CD14-positive monocyte (primary cell): Measurements from ENCODE around the gene DAB2. TPM values are rescaled to one million over a fixed set of nuclear protein-coding genes. Genes with fewer than 3 reads are reported as not detected.

Source experiments
- DNase-seq, 3 donors: peaks; one replicate each; pipeline ENCODE4 v3.0.0-alpha.2; 2011 to 2022
- H2AFZ ChIP-seq: 2 replicates; pipeline ENCODE4 v1.6.0; 2012; ENCODE audit warnings: mild to moderate bottlenecking, low read depth, low read length, inconsistent platforms; ENCODE audit not compliant: insufficient read depth, poor library complexity, severe bottlenecking
- H3K27ac ChIP-seq, 2 donors: 1 replicate in 1 of 2; 2 replicates in 1 of 2; pipeline ENCODE4 v1.5.1; 2012 to 2013; ENCODE audit warnings: low read length in 2 of 2, control low read depth in 1 of 2, inconsistent platforms in 1 of 2, low read depth in 1 of 2, mild to moderate bottlenecking in 1 of 2
- H3K27me3 ChIP-seq, 2 donors: one replicate each; pipeline versions ENCODE4 v1.6.0 to v1.6.1; 2011 to 2013; ENCODE audit warnings: low read length in 2 of 2; ENCODE audit not compliant: control insufficient read depth in 2 of 2, insufficient read depth in 2 of 2
- H3K36me3 ChIP-seq, 2 donors: replicated peaks in 1 of 2; 1 replicate in 1 of 2; 2 replicates in 1 of 2; pipeline versions ENCODE4 v1.5.1 to v1.6.1; 2012 to 2013; ENCODE audit warnings: low read length in 2 of 2, control low read depth in 1 of 2, inconsistent platforms in 1 of 2, mild to moderate bottlenecking in 1 of 2; ENCODE audit not compliant: insufficient read depth in 2 of 2, control insufficient read depth in 1 of 2
- H3K4me1 ChIP-seq, 2 donors: 1 replicate in 1 of 2; 2 replicates in 1 of 2; pipeline versions ENCODE4 v1.5.1 to v1.6.1; 2012 to 2013; ENCODE audit warnings: low read length in 2 of 2, control low read depth in 1 of 2, inconsistent platforms in 1 of 2, mild to moderate bottlenecking in 1 of 2, moderate library complexity in 1 of 2; ENCODE audit not compliant: insufficient read depth in 2 of 2, control insufficient read depth in 1 of 2
- H3K4me2 ChIP-seq: replicated peaks from 2 replicates; pipeline ENCODE3; 2012; ENCODE audit warnings: low read length, moderate library complexity, mild to moderate bottlenecking; ENCODE audit not compliant: poor library complexity, severe bottlenecking; ENCODE audit errors: extremely low read depth
- H3K4me3 ChIP-seq, 3 experiments: fragments of 200-600 bp in 1 of 3; sonication (generic) in 1 of 3; replicated peaks in 1 of 3; 1 replicate in 2 of 3; 2 replicates in 1 of 3; pipeline ENCODE4 v1.5.1; 2011 to 2013; ENCODE audit warnings: low read length in 3 of 3, mild to moderate bottlenecking in 3 of 3, control low read depth in 2 of 3, low read depth in 2 of 3, inconsistent platforms in 1 of 3, moderate library complexity in 1 of 3
- H3K79me2 ChIP-seq: 2 replicates; pipeline ENCODE4 v1.6.0; 2012; ENCODE audit warnings: mild to moderate bottlenecking, control low read depth, inconsistent platforms, low read length, moderate library complexity; ENCODE audit not compliant: insufficient read depth
- H3K9ac ChIP-seq: 2 replicates; pipeline ENCODE4 v1.6.0; 2017; ENCODE audit warnings: low read length, mild to moderate bottlenecking; ENCODE audit not compliant: insufficient read depth, poor library complexity, severe bottlenecking
- H3K9me3 ChIP-seq, 2 donors: replicated peaks in 1 of 2; 1 replicate in 1 of 2; 2 replicates in 1 of 2; pipeline versions ENCODE4 v1.5.1 to v1.6.1; 2012 to 2013; ENCODE audit warnings: low read length in 2 of 2, control low read depth in 1 of 2; ENCODE audit not compliant: control insufficient read depth in 1 of 2, insufficient read depth in 1 of 2
- H4K20me1 ChIP-seq: 2 replicates; pipeline ENCODE4 v1.6.0; 2012; ENCODE audit warnings: mild to moderate bottlenecking, low read length, control low read depth, moderate library complexity; ENCODE audit not compliant: insufficient read depth
- H3K27ac Mint-ChIP-seq, 7 donors: one replicate each; pipeline ENCODE4 v1.8.0; 2020; ENCODE audit warnings: mild to moderate bottlenecking in 7 of 7, mixed read lengths in 7 of 7, moderate library complexity in 6 of 7, inconsistent platforms in 2 of 7
- H3K27me3 Mint-ChIP-seq, 3 donors: one replicate each; pipeline ENCODE4 v1.8.0; 2021 to 2022; ENCODE audit warnings: low read depth in 3 of 3, mild to moderate bottlenecking in 3 of 3, mixed read lengths in 3 of 3, moderate library complexity in 3 of 3, inconsistent platforms in 1 of 3
- H3K36me3 Mint-ChIP-seq, 2 donors: one replicate each; pipeline ENCODE4 v1.8.0; 2020; ENCODE audit warnings: mixed read lengths in 2 of 2, inconsistent platforms in 1 of 2, mild to moderate bottlenecking in 1 of 2
- H3K4me1 Mint-ChIP-seq: one replicate; pipeline ENCODE4 v1.8.0; 2020; ENCODE audit warnings: mild to moderate bottlenecking, mixed read lengths
- H3K4me3 Mint-ChIP-seq, 2 donors: one replicate each; pipeline ENCODE4 v1.8.0; 2020; ENCODE audit warnings: mild to moderate bottlenecking in 2 of 2, mixed read lengths in 2 of 2, moderate library complexity in 1 of 2
- H3K9me3 Mint-ChIP-seq, 7 donors: one replicate each; pipeline ENCODE4 v1.8.0; 2020 to 2022; ENCODE audit warnings: mixed read lengths in 7 of 7, mild to moderate bottlenecking in 6 of 7, moderate library complexity in 6 of 7, inconsistent platforms in 2 of 7
- WGBS: methylation state at CpG from one replicate; pipeline ENCODE4 v1.1.5; 2013; ENCODE audit warnings: missing lambda C conversion rate; ENCODE audit not compliant: insufficient coverage; 5-methylcytosine and 5-hydroxymethylcytosine counted together
- intact Hi-C, 2 donors: fragments of 100-400 bp; cut with micrococcal nuclease; formaldehyde crosslinking; loops; one replicate each; pipeline versions ENCODE4 v1.15.0 to v1.15.1; 2023
- polyA plus RNA-seq, 3 donors: library from polyadenylated mRNA; depleted of rRNA in 1 of 3; unstranded in 2 of 3; stranded (reverse) in 1 of 3; fragments of 300-500 nt in 2 of 3; fragments of >200 nt in 1 of 3; fragmentation: Illumina TruSeq in 2 of 3; gene quantifications; 1 replicate in 2 of 3; 2 replicates in 1 of 3; pipeline ENCODE4 v1.2.3, GENCODE V29; 2012 to 2021
- TF ChIP-seq, protein P1 (sequence below): fragments of 200-600 bp; IDR thresholded peaks from one replicate; pipeline ENCODE4 v1.8.0; 2022; ENCODE audit warnings: antibody characterized with exemption, mild to moderate bottlenecking

Gene DAB2
- polyA plus RNA-seq, 3 donors, result 0.98 to 4.8 (median 3.0) TPM

- H3K4me2 ChIP-seq, result no peak overlapping the region
- no peak overlapping the region for H3K9ac ChIP-seq
- H3K4me1 ChIP-seq, result peaks cover 21 to 29% of the 10 kb centered on the region in 2 donors
- peaks cover 0 to 2% of the 10 kb centered on the region in 2 donors for H3K36me3 Mint-ChIP-seq
- no peaks in the 10 kb centered on the region for H3K9me3 Mint-ChIP-seq
- no peak overlapping the region for H3K27ac ChIP-seq
- TF ChIP-seq, protein P1, sequence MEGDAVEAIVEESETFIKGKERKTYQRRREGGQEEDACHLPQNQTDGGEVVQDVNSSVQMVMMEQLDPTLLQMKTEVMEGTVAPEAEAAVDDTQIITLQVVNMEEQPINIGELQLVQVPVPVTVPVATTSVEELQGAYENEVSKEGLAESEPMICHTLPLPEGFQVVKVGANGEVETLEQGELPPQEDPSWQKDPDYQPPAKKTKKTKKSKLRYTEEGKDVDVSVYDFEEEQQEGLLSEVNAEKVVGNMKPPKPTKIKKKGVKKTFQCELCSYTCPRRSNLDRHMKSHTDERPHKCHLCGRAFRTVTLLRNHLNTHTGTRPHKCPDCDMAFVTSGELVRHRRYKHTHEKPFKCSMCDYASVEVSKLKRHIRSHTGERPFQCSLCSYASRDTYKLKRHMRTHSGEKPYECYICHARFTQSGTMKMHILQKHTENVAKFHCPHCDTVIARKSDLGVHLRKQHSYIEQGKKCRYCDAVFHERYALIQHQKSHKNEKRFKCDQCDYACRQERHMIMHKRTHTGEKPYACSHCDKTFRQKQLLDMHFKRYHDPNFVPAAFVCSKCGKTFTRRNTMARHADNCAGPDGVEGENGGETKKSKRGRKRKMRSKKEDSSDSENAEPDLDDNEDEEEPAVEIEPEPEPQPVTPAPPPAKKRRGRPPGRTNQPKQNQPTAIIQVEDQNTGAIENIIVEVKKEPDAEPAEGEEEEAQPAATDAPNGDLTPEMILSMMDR, result no peak
- no peaks in the 10 kb centered on the region for H3K36me3 ChIP-seq
- H3K4me3 ChIP-seq, result no peak overlapping the region
- H2AFZ ChIP-seq, result no peak overlapping the region
- intact Hi-C loops, result loop anchor here in 1 of 2 donors (5.0 kb wide), 2 partner anchors 46 to 124 kb away; no protein-coding TSS in a partner anchor
- H3K9me3 ChIP-seq, result no peaks in the 10 kb centered on the region
- no peaks in the 10 kb centered on the region for H4K20me1 ChIP-seq
- H3K27me3 Mint-ChIP-seq, result peaks cover 4 to 11% (median 5%) of the 10 kb centered on the region in 3 donors
- peaks cover 39% of the 10 kb centered on the region for H3K4me1 Mint-ChIP-seq
- no peaks in the 10 kb centered on the region for H3K27me3 ChIP-seq
- H3K4me3 Mint-ChIP-seq, result peak overlapping the region in 1 of 2 donors; percentile 33
- H3K27ac Mint-ChIP-seq, result peak overlapping the region in 1 of 7 donors; percentile 18
- H3K79me2 ChIP-seq, result no peaks in the 10 kb centered on the region
- no peak for DNase-seq
- 100% methylated on average over 1 of the region's 2 CpGs for WGBS
Observed at GRCh38 chr5:39422728-39423285, 2.0 kb downstream of the DAB2 start.

- peaks cover 2 to 11% (median 5%) of the 10 kb centered on the region in 3 donors for H3K27me3 Mint-ChIP-seq
- intact Hi-C loops, result loop anchor here in 1 of 2 donors (5.0 kb wide), 2 partner anchors 45 to 125 kb away; no protein-coding TSS in a partner anchor
- no peaks in the 10 kb centered on the region for H3K79me2 ChIP-seq
- no peak for DNase-seq
- no peak overlapping the region for H3K27ac ChIP-seq
- peaks cover 0 to 2% of the 10 kb centered on the region in 2 donors for H3K36me3 Mint-ChIP-seq
- H3K36me3 ChIP-seq, result no peaks in the 10 kb centered on the region
- H3K4me2 ChIP-seq, result no peak overlapping the region
- H2AFZ ChIP-seq, result no peak overlapping the region
- no peaks in the 10 kb centered on the region for H4K20me1 ChIP-seq
- no peak overlapping the region for H3K9ac ChIP-seq
- TF ChIP-seq, protein P1, result no peak
- H3K9me3 Mint-ChIP-seq, result no peaks in the 10 kb centered on the region
- H3K4me3 ChIP-seq, result no peak overlapping the region
- no peak overlapping the region for H3K4me3 Mint-ChIP-seq
- H3K9me3 ChIP-seq, result no peaks in the 10 kb centered on the region
- WGBS, result no CpG with 5 or more reads among the region's 3 CpGs
- peaks cover 21 to 29% of the 10 kb centered on the region in 2 donors for H3K4me1 ChIP-seq
- no peak overlapping the region for H3K27ac Mint-ChIP-seq
- no peaks in the 10 kb centered on the region for H3K27me3 ChIP-seq
- H3K4me1 Mint-ChIP-seq, result peaks cover 39% of the 10 kb centered on the region
Observed at GRCh38 chr5:39422036-39422606, 2.7 kb downstream of the DAB2 start.
